ENCODE results near the gene RPS24. TPM values are rescaled to one million over a fixed set of nuclear protein-coding genes. Genes with fewer than 3 reads are reported as not detected.
A peak's percentile ranks its signal among the peaks of the same experiment; 100 is the strongest.

The RPS24 gene
- total RNA-seq, 4 donors from 2014 or later: 2,501 to 3,845 (median 3,318) TPM

DNA sequence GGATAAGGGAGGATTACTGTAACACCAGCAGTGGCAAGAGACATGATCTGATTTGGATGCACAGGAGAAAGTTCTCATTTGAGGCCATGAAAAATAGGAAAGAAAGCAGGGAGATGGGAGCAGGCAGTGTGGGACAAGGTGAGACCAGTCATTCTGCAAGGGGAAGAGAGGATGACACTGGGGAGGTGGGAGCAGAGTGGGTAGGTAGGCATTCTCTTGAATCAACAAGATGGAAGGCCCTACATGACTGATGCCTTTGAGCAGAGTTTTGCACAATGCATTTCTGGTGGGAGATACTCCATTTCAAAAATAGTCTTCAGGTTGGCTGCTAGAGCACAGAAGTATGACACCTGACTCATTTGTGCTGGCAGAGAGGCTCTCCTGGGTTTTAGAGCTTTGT is 10.5 kb downstream of the RPS24 start:
- TF ChIP-seq, protein P1, sequence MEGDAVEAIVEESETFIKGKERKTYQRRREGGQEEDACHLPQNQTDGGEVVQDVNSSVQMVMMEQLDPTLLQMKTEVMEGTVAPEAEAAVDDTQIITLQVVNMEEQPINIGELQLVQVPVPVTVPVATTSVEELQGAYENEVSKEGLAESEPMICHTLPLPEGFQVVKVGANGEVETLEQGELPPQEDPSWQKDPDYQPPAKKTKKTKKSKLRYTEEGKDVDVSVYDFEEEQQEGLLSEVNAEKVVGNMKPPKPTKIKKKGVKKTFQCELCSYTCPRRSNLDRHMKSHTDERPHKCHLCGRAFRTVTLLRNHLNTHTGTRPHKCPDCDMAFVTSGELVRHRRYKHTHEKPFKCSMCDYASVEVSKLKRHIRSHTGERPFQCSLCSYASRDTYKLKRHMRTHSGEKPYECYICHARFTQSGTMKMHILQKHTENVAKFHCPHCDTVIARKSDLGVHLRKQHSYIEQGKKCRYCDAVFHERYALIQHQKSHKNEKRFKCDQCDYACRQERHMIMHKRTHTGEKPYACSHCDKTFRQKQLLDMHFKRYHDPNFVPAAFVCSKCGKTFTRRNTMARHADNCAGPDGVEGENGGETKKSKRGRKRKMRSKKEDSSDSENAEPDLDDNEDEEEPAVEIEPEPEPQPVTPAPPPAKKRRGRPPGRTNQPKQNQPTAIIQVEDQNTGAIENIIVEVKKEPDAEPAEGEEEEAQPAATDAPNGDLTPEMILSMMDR (IDR thresholded peaks at IDR 0.05): no peak
- TF ChIP-seq POLR2A (IDR thresholded peaks at IDR 0.05): no peak
- H3K4me3 ChIP-seq (ENCODE audit: low read depth, poor library complexity, severe bottlenecking): no peak overlapping the region
- no peak for DNase-seq (ENCODE audit: low spot score in 2 of 2)
- intact Hi-C loops (cut with DNase I; ENCODE audit: low total_unique reads): no loop called here

DNA sequence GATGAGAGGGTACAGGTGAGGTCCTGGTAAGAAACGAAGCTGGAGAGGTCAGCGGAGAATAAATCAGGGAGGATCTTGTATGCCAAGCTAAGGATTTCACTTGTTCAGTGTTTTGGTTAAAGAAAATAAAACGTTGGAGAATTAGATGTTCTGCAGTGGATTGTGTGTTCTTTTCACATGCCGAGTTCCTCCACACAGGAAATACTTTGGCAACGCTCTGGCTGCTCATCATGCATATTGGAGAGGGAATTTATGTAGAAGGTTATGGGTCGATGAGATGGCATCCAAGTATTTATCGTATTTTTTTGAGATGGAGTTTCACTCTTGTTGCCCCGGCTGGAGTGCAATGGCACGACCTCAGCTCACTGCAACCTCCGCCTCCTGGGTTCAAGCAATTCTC is 11.0 kb downstream of the RPS24 start:
- H3K4me3 ChIP-seq (ENCODE audit: low read depth, poor library complexity, severe bottlenecking): no peak overlapping the region
- TF ChIP-seq, protein P1 (IDR thresholded peaks at IDR 0.05): no peak
- TF ChIP-seq POLR2A (IDR thresholded peaks at IDR 0.05): no peak
- no peak for DNase-seq (ENCODE audit: low spot score in 2 of 2)
- intact Hi-C loops (cut with DNase I; ENCODE audit: low total_unique reads): no loop called here
- WGBS, 2 donors: 58 to 59% methylated on average over 10 of the region's 10 CpGs

DNA sequence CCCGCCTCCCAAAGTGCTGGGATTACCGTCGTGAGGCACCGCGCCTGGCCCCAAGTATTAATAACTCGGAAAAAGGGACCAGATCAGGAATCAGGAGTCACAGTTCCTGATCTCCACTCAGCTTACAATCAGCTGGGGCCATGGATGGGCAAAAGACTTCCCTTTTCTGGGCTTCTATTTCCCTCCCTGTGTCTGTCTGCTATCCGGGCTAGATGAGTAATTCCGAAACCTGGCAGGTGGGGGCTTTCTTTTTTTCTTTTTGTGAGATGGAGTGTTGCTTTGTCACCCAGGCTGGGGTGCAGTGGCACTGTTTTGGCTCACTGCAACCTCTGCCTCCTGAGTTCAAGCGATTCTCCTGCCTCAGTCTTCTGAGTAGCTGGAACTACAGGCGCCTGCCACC is 11.6 kb downstream of the RPS24 start:
- intact Hi-C loops (cut with DNase I; ENCODE audit: low total_unique reads): no loop called here
- DNase-seq (ENCODE audit: low spot score in 2 of 2): no peak
- H3K4me3 ChIP-seq (ENCODE audit: low read depth, poor library complexity, severe bottlenecking): no peak overlapping the region
- TF ChIP-seq POLR2A (IDR thresholded peaks at IDR 0.05): no peak
- TF ChIP-seq, protein P1 (IDR thresholded peaks at IDR 0.05): no peak
- WGBS, 2 donors: 74 to 81% methylated on average over 10 of the region's 10 CpGs

DNA sequence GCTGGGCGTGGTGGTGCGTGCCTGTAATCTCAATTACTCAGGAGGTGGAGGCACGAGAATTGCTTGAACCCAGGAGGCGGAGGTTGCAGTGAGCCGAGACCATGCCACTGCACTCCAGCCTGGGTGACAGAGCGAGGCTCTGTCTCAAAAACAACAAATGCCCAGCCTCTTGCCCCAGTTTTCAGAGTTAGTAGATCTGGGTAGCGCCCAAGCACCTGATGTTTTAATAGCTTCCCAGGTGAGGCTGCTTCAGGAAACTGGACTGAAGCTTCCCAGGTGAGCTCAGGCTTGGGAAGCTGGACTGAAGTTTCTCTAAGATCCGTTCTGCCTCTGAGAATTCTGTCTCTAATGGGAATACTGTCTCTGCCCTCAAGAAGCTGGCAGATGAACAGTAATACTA is 12.2 kb downstream of the RPS24 start:
- 84 to 88% methylated on average over 8 of the region's 8 CpGs for WGBS, 2 donors
- intact Hi-C loops (cut with DNase I; ENCODE audit: low total_unique reads): no loop called here
- no peak overlapping the region for H3K4me3 ChIP-seq (ENCODE audit: low read depth, poor library complexity, severe bottlenecking)
- no peak for DNase-seq (ENCODE audit: low spot score in 2 of 2)
- TF ChIP-seq, protein P1 (IDR thresholded peaks at IDR 0.05): no peak

DNA sequence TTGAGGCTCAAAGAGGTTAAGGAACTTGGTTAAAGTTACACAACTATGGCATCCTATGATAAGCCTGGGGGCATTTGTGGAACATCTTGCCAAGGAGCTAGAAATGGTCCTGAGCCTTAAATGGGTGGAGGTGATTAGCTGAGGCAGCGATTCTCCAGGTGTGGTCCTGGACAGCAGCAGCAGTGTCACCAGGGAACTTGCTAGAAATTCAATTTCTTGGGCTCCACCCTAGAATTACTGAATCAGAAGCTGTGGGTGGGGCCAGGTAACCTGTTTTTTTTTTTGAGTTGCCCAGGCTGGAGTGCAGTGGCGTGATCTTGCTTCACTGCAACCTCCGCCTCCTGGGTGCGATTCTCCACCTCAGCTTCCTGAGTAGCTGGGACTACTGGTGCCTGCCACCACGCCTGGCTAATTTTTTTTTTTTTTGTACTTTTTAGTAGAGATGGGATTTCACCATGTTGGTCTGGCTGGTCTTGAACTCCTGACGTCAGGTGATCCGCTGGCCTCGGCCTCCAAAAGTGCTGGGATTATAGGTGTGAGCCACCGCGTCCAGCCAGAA is 13.1 kb downstream of the RPS24 start:
- TF ChIP-seq, protein P1 (IDR thresholded peaks at IDR 0.05): no peak
- no peak for TF ChIP-seq POLR2A (IDR thresholded peaks at IDR 0.05)
- no peak overlapping the region for H3K4me3 ChIP-seq (ENCODE audit: low read depth, poor library complexity, severe bottlenecking)
- 61 to 74% methylated on average over 10 of the region's 10 CpGs for WGBS, 2 donors
- no peak for DNase-seq (ENCODE audit: low spot score in 2 of 2)
- intact Hi-C loops (cut with DNase I; ENCODE audit: low total_unique reads): no loop called here

DNA sequence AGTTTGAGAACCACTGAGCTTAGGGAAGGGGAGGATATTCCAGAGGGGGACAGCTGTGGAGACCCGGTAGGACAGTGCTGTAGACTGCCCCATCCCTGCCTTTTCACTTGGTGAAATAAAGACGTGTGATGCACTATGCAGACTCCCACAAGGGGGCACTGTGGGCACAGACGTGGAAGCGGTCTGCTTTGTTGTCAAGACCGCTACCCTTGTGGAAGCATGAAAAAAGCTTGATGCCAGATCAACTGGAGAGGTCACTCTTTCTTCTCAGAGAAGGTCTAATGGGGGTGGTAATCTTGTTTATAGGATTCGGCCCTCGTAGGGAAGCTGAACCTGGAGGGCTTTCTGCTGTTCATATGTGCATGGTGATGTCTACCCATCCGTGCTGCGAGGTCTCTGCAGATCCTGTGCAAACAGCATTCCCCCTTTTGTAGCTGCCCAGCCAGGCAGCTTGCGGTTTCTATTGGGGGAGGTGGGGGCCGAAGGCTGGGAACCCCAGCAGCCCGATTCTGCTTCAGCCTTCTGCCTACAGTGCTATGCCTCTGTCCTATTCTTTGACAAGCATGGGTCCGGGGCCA is 13.7 kb downstream of the RPS24 start:
- intact Hi-C loops (cut with DNase I; ENCODE audit: low total_unique reads): no loop called here
- no peak overlapping the region for H3K4me3 ChIP-seq (ENCODE audit: low read depth, poor library complexity, severe bottlenecking)
- TF ChIP-seq, protein P1 (IDR thresholded peaks at IDR 0.05): peak in 1 of 3 donors; percentile 69
- no peak for TF ChIP-seq POLR2A (IDR thresholded peaks at IDR 0.05)
- peak; percentile 87 to 97 for DNase-seq (ENCODE audit: low spot score in 2 of 2)
- 20 to 34% methylated on average over 11 to 13 of the region's 13 CpGs for WGBS, 2 donors
